Measurements from ENCODE around the gene TSSK2. TPM values are rescaled to one million over a fixed set of nuclear protein-coding genes. Genes with fewer than 3 reads are reported as not detected.

Gene TSSK2
- total RNA-seq, 4 donors from 2014 or later, result 0.59 to 0.94 (median 0.78) TPM; not detected in 1

DNA sequence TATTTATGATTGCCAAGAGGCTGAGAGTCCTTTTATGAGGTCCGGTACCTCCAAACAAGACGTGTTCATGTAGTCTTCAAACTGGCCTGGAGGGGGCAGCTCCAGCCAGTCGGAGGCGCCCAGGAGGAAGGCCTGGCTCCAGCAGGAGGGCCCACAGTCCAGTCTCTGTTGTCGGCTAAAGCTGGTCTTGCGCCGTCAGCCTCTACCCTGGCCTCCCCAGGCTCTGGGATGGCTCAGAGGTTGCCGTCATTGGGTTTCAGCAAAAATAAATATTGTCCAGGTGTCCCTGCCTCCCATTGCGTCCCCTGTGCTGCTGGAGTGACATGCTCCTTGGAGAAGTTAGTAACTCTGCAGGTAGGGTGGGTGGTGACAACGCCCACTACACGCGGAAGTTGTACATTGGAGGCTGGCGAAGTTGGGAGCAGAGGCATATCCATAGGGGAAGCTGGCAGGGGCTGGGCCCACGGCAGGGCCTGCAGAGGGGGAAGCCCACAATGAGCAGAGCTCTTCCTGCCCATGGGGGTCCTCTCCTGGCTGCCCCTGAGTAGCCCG is 48.5 kb downstream of the TSSK2 start:
- Histone ChIP-seq H3K9me3 (no peaks in the 10 kb centered on the region), H3K4me1 (peaks cover 14 to 49% of the 10 kb centered on the region in 2 donors), H3K27me3 (no peaks in the 10 kb centered on the region), H3K36me3 (no peaks in the 10 kb centered on the region), H3K27ac (peak overlapping the region; percentile 23 to 86 (median 48)), H3K4me3 (replicated peaks in 1 of 3) (peak overlapping the region in 1 of 3 donors; percentile 92)
- no peak for TF ChIP-seq POLR2A (IDR thresholded peaks at IDR 0.05)
- TF ChIP-seq, protein P1, sequence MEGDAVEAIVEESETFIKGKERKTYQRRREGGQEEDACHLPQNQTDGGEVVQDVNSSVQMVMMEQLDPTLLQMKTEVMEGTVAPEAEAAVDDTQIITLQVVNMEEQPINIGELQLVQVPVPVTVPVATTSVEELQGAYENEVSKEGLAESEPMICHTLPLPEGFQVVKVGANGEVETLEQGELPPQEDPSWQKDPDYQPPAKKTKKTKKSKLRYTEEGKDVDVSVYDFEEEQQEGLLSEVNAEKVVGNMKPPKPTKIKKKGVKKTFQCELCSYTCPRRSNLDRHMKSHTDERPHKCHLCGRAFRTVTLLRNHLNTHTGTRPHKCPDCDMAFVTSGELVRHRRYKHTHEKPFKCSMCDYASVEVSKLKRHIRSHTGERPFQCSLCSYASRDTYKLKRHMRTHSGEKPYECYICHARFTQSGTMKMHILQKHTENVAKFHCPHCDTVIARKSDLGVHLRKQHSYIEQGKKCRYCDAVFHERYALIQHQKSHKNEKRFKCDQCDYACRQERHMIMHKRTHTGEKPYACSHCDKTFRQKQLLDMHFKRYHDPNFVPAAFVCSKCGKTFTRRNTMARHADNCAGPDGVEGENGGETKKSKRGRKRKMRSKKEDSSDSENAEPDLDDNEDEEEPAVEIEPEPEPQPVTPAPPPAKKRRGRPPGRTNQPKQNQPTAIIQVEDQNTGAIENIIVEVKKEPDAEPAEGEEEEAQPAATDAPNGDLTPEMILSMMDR (IDR thresholded peaks at IDR 0.05), result peak; percentile 29 to 72 (median 60)
- peak; percentile 75 to 77 for DNase-seq
- intact Hi-C loops (cut with DNase I), result loop anchor here (5.0 to 10.0 kb wide), 3 partner anchors 113 to 295 kb away; partner anchors contain the start of genes CDC45, CLTCL1, HIRA and MRPL40
- 31 to 39% methylated on average over 10 to 11 of the region's 15 CpGs for WGBS, 2 donors

DNA sequence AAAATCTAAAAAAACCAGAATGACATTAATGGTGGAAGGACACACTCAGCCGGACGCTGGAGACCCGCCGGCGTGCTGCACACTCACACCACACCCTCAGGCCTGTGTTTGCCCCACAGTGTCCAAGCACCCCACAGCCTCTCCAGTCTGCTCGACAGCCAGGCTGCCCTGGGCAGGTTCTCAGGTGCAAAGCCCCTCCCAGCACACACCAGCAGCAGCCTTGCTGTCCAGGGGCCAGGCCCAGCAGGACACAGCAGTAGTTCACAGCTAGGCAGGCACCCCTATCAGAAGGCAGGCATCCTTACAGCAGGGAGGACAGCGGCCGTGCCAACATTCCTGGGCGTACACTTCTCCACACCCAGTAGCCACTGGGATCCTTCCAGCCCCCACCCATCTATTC is 49.1 kb downstream of the TSSK2 start:
- peaks cover 14 to 52% of the 10 kb centered on the region in 2 donors for H3K4me1 ChIP-seq
- H3K9me3 ChIP-seq, result no peaks in the 10 kb centered on the region
- H3K27me3 ChIP-seq, result no peaks in the 10 kb centered on the region
- H3K36me3 ChIP-seq, result no peaks in the 10 kb centered on the region
- TF ChIP-seq, protein P1 (IDR thresholded peaks at IDR 0.05), result no peak
- no peak for TF ChIP-seq POLR2A (IDR thresholded peaks at IDR 0.05)
- peak overlapping the region; percentile 25 to 73 (median 48) for H3K27ac ChIP-seq
- 68 to 74% methylated on average over 5 to 9 of the region's 9 CpGs for WGBS, 2 donors
- intact Hi-C loops (cut with DNase I), result loop anchor here (10.0 kb wide), 1 partner anchor 295 kb away; the partner anchor contains the start of genes CDC45 and UFD1
- no peak overlapping the region for H3K4me3 ChIP-seq (replicated peaks in 1 of 3)
- DNase-seq, result peak; percentile 56 to 63

DNA sequence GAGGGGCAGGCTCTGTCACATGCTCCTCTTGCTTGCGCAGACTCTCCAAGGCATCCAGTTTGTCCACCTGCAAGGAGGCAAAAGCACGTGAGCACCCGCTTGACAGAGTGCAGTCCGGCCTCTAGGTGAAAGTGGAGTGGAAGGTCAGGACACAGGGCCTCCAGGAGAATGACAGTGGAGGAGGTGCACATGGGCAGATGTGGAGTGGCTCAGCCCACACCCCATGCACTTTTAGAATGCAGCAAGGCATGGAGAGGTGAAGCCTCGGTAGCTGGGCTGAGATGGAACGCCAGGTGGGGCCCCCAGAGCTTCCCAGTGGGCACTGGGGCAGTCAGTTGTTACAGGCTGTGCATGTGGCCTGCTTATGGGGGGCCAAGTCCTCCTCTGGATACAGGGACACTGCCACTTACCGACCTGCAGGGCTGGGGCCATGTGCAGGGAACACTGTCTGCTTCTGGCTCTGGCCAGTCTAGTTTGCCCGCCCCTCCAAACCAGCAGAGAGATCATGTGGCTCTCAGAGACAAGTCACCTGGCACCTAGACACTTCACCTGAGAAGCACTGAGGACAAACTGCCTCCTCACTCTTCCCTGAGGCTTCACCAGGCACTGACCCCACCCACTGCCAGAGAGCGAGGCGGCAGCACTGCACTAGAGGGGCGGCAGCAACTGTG is 49.8 kb downstream of the TSSK2 start:
- H3K4me3 ChIP-seq (replicated peaks in 1 of 3), result no peak overlapping the region
- no peaks in the 10 kb centered on the region for H3K9me3 ChIP-seq
- H3K27me3 ChIP-seq, result no peaks in the 10 kb centered on the region
- DNase-seq, result peak; percentile 76 to 88
- intact Hi-C loops (cut with DNase I), result loop anchor here (10.0 kb wide), 1 partner anchor 294 kb away; the partner anchor contains the start of genes CDC45 and UFD1
- H3K36me3 ChIP-seq, result no peaks in the 10 kb centered on the region
- H3K27ac ChIP-seq, result peak overlapping the region; percentile 17 to 73 (median 48)
- 59 to 73% methylated on average over 7 to 8 of the region's 11 CpGs for WGBS, 2 donors
- TF ChIP-seq, protein P1 (IDR thresholded peaks at IDR 0.05), result no peak
- TF ChIP-seq POLR2A (IDR thresholded peaks at IDR 0.05), result no peak
- H3K4me1 ChIP-seq, result peaks cover 14 to 56% of the 10 kb centered on the region in 2 donors

DNA sequence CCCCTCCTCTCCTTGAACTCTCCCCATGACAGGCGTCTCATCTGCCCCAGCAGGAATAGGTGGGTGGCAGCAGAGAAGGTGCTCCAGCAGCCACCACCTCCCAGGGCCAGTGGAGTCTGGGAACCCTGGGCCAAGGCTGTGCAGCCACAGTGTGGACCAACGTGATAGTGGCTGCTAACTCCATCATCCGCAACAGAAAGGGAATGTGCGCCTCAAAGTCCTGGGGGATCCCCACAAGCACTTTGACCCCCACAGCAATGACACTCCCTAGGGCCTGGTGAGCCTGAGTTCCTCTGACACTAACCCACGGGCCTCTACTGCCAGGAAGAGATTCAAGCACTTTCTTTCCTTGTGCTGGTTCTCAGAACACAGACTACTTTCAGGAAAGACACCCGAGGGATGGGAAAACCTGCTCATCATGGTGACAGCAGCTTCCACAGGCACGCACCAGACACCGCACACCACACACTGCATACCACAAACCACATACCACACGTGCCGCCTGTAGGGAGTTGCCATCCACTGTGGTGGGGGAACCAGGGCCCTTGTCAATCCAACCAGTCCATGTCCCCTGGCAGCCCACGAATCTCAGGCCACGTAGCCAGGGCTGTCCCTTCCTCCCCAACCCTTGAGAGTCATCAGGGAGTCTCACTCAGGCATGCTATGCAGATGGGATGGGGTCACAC is 50.8 kb downstream of the TSSK2 start:
- H3K27me3 ChIP-seq, result no peaks in the 10 kb centered on the region
- no peak overlapping the region for H3K4me3 ChIP-seq (replicated peaks in 1 of 3)
- no peak for DNase-seq
- TF ChIP-seq POLR2A (IDR thresholded peaks at IDR 0.05), result no peak
- TF ChIP-seq, protein P1 (IDR thresholded peaks at IDR 0.05), result no peak
- H3K36me3 ChIP-seq, result no peaks in the 10 kb centered on the region
- intact Hi-C loops (cut with DNase I), result loop anchor here (10.0 kb wide), 1 partner anchor 293 kb away; the partner anchor contains the start of genes CDC45 and UFD1
- peaks cover 14 to 53% of the 10 kb centered on the region in 2 donors for H3K4me1 ChIP-seq
- WGBS, 2 donors, result 64 to 95% methylated on average over 6 to 7 of the region's 12 CpGs
- H3K27ac ChIP-seq, result peak overlapping the region in 1 of 3 donors; percentile 73
- no peaks in the 10 kb centered on the region for H3K9me3 ChIP-seq

Other genes starting within 250 kb of the TSSK2 start
- gene DGCR6, start 225.0 kb upstream of the TSSK2 start, total RNA-seq, result 10 to 100 TPM in 1 of 4 donors, 1 to 10 TPM in 3; 5.4 to 33.3 (median 7.9) TPM
- 10 to 100 TPM in 1 of 4 donors, 1 to 10 TPM in 3; 1.6 to 10.2 (median 5.2) TPM for gene PRODH, start 195.0 kb upstream of the TSSK2 start, total RNA-seq
- gene DGCR2, start 8.9 kb upstream of the TSSK2 start, total RNA-seq, result 100 to 1,000 TPM in 1 of 4 donors, 10 to 100 TPM in 3; 49.3 to 106 (median 86.9) TPM
- 10 to 100 TPM; 12.1 to 17.7 (median 15.0) TPM for gene ESS2, start 13.3 kb downstream of the TSSK2 start, total RNA-seq
- not detected for gene GSC2, start 19.0 kb downstream of the TSSK2 start, total RNA-seq
- gene SLC25A1, start 47.4 kb downstream of the TSSK2 start, total RNA-seq, result 10 to 100 TPM; 38.7 to 79.9 (median 62.1) TPM
- 10 to 100 TPM in 3 of 4 donors, 1 to 10 TPM in 1; 8.5 to 19.2 (median 12.8) TPM for gene CLTCL1, start 160.4 kb downstream of the TSSK2 start, total RNA-seq

Data from thyroid gland (tissue), 4 donors.